Measurements from ENCODE around the gene EXOC3L1. TPM values are rescaled to one million over a fixed set of nuclear protein-coding genes. Genes with fewer than 3 reads are reported as not detected.

Gene EXOC3L1, protein sequence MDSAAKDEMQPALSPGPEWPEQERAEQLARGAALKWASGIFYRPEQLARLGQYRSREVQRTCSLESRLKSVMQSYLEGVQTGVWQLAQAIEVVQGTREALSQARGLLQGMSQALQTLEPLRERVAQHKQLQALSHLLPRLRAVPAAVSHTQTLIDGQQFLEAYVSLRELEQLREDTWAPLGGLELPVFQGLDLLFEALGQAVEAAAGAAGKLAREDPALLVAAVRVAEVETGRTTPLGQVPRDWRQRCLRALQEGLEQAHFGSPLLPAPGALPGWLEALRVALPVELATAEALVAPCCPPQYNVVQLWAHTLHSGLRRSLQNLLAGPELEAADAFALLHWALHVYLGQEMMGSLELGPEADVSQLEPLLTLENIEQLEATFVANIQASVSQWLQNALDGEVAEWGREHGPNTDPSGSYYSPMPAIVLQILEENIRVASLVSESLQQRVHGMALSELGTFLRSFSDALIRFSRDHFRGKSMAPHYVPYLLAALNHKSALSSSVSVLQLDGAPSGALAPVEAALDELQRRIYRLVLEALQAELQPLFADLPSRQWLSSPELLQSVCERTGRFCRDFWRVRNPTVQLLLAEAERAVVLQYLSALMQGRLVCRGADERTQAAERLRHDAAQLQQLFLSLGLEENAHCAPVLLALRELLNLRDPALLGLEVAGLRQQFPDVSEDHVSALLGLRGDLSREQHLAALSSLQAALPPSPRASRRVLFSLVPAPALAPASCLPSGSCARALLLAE
- total RNA-seq: 0.12 and 1.9 TPM in 2 replicates

GRCh38 chr16:67190041-67190440 lies at the start of gene EXOC3L1:
TSS of gene EXOC3L1 (minus strand) at chr16:67190136. CDS start at chr16:67189676, 460 bp downstream.

GRCh38 chr16:67226804-67227566 lies 37.0 kb upstream of the EXOC3L1 start, which contains the start of gene TMEM208:
TSS of gene TMEM208 (plus strand) at chr16:67227130. CDS start at chr16:67227219, 89 bp downstream.

GRCh38 chr16:67199011-67199807 lies 9.3 kb upstream of the EXOC3L1 start, which contains the start of gene ELMO3:
TSS of gene ELMO3 (plus strand) at chr16:67199131. CDS start at chr16:67199327, 196 bp downstream.

GRCh38 chr16:67191995-67192681 lies 2.2 kb upstream of the EXOC3L1 start, which contains the start of gene E2F4:
TSS of gene E2F4 (plus strand) at chr16:67192155. CDS start at chr16:67192228, 73 bp downstream.

DNA sequence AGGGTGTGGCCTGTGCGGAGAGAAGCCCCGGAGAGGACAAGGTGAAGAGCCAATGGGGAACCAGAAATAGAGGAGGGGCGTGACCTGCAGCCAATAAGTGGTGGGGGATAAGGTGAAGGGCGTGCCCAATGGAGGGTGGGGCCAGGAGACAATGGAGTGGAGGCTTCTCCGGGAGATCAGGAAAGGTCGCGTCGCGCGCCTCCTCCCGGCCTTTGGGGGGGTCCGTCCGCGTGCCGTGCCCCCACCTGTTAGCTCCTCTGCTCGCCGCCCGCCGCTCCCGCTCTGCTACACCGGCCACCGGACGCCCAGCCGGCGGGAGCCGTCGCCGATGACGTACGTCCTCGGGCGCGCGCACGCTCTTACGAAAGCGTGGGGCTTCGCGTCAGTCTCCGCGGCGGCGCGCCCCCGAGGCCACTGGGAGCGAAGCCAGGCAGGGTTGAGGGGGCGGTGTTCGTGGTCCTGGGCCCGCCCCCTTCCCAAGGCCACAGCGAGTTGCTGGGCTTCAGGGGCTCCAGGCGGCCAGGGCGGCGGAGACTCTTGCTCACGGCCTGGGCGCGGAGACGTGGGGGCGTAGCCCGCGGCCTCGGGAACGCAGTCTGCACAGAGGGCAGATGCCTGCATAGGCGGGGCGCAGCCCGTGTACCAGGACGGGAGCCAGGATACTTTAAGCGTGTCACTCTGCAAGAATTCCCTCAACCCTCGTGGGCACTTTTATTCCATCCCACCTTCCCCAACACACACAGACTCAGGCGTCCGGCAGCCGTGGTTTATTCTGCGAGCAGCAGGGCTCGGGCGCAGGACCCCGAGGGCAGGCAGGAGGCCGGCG lies 6.1 kb downstream of the EXOC3L1 start, which contains the start of gene MATCAP1:
Gene MATCAP1, minus strand, starts transcription at position 337 of the 826 bp plus-strand sequence. CDS start 3,353 bp downstream, outside the sequence.

DNA sequence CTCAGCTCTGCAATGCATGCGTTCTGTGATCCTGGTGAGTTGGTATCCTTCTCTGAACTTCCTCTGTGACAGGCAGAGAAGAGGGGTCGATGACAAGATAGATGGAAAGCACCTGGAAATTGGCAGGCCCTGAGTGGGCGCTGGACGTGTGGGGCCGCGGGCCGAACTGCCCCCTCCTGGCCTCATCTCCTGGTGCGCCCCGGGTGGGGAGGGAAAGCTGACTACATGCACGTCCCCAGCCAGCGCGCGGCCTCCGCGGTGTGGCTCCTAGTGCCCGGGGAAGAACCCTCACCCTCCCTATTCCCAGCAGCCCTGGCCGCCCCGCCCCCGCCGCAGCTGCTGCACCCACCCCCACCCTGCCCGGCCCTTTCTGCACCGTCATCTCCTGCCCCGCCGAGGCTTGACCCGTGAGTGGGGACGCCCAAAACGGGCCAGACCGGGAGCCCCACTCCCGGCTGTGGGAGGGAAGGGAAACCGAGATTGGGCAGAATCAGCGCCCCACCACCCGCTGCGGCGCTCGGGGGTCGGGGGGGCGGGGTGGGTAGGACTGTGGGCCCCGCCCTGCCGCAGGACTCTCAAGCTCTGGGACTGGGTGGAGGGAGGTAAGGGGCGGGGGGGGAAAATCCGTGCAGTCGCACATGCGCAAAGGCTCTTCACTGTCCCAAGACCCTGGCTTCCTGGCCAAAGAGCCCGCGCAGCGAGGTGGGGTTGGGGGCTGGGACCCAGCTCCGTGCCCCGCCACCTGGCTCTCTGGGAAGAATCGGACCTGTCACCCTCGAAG lies 19.6 kb downstream of the EXOC3L1 start, which contains the start of gene NOL3:
Gene NOL3, plus strand, starts transcription at position 371 of the 781 bp plus-strand sequence.

GRCh38 chr16:67164599-67165061 lies 25.3 kb downstream of the EXOC3L1 start, which contains the start of gene HSF4:
TSS of gene HSF4 (plus strand) at chr16:67164745. CDS start at chr16:67164812, 67 bp downstream.

DNA sequence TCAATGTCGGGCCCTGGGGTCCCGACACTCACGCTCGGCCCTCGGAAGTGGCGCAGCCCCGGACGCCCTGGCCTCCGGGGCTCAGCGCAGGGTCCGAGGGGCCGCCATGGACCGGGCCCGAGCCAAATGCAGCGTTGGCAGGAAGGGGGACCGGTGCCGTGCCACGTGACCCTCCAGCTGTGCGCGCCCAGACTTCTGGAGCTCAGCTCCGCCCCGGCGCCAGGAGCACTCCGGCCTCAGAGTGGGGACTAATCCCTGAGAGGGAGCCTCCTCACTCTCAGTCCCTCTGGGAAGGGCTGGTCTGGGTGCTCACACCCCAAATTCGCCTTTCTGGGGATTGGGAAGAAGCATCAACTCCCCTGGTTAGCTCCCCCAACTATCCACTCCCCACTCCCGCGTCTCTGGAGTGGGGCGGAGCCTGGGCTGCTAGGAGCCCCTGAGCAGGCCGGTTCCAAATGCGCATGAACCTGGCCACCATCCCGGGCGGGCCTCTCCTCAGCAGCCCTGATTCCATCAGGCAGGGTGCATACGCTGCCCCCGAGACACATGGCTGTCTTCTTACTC lies 39.0 kb downstream of the EXOC3L1 start, which contains the start of gene B3GNT9:
Gene B3GNT9, minus strand, starts transcription at position 166 of the 564 bp plus-strand sequence. CDS start 513 bp downstream, outside the sequence.

Other genes starting within 250 kb of the EXOC3L1 start
- gene CES3, start 228.9 kb downstream of the EXOC3L1 start, total RNA-seq: not detected in 2 replicates
- 1.2 and 3.0 TPM in 2 replicates for gene CES4A, start 201.5 kb downstream of the EXOC3L1 start, total RNA-seq
- 31.9 and 39.8 TPM in 2 replicates for gene CBFB, start 161.0 kb downstream of the EXOC3L1 start, total RNA-seq
- gene PHAF1, start 80.2 kb downstream of the EXOC3L1 start, total RNA-seq: 14.2 and 39.7 TPM in 2 replicates
- 56.6 and 62.5 TPM in 2 replicates for gene B3GNT9, start 39.1 kb downstream of the EXOC3L1 start, total RNA-seq
- 20.4 and 32.7 TPM in 2 replicates for gene TRADD, start 30.2 kb downstream of the EXOC3L1 start, total RNA-seq
- gene FBXL8, start 30.2 kb downstream of the EXOC3L1 start, total RNA-seq: 20.0 and 37.8 TPM in 2 replicates
- 9.8 and 16.9 TPM in 2 replicates for gene HSF4, start 25.4 kb downstream of the EXOC3L1 start, total RNA-seq
- 18.1 and 26.1 TPM in 2 replicates for gene NOL3, start 19.6 kb downstream of the EXOC3L1 start, total RNA-seq
- 9.5 and 18.7 TPM in 2 replicates for gene MATCAP1, start 6.2 kb downstream of the EXOC3L1 start, total RNA-seq
- 62.1 and 72.0 TPM in 2 replicates for gene E2F4, start 2.0 kb upstream of the EXOC3L1 start, total RNA-seq
- gene ELMO3, start 9.0 kb upstream of the EXOC3L1 start, total RNA-seq: 0.34 and 0.58 TPM in 2 replicates
- 33.2 and 34.3 TPM in 2 replicates for gene TMEM208, start 37.0 kb upstream of the EXOC3L1 start, total RNA-seq
- gene FHOD1, start 57.3 kb upstream of the EXOC3L1 start, total RNA-seq: 26.6 and 26.9 TPM in 2 replicates
- gene SLC9A5, start 58.8 kb upstream of the EXOC3L1 start, total RNA-seq: 0.58 and 0.60 TPM in 2 replicates
- gene PLEKHG4, start 89.4 kb upstream of the EXOC3L1 start, total RNA-seq: 6.6 and 8.6 TPM in 2 replicates
- 0.12 TPM in 1 of 2 replicates, not detected in the other for gene KCTD19, start 136.6 kb upstream of the EXOC3L1 start, total RNA-seq
- not detected in 2 replicates for gene LRRC36, start 136.7 kb upstream of the EXOC3L1 start, total RNA-seq
- not detected in 2 replicates for gene TPPP3, start 203.4 kb upstream of the EXOC3L1 start, total RNA-seq
- gene ZDHHC1, start 226.3 kb upstream of the EXOC3L1 start, total RNA-seq: 10.6 and 12.8 TPM in 2 replicates
- gene HSD11B2, start 241.0 kb upstream of the EXOC3L1 start, total RNA-seq: 0.34 TPM in 1 of 2 replicates, not detected in the other

Measured in pericardium fibroblast (primary cell).